GM23248 (cell line): Measurements from ENCODE around the gene GKN2. TPM values are rescaled to one million over a fixed set of nuclear protein-coding genes. Genes with fewer than 3 reads are reported as not detected.

Source experiments
- DNase-seq: peaks from one replicate; pipeline ENCODE4 v3.0.0-alpha.2; 2015
- H2AFZ ChIP-seq: fragments of 200-600 bp; sonication (generic); 2 replicates; pipeline ENCODE4 v1.6.1; 2016; ENCODE audit warnings: antibody characterized with exemption
- H3F3A ChIP-seq: fragments of 200-600 bp; sonication (generic); 2 replicates; pipeline ENCODE4 v1.6.1; 2016; ENCODE audit warnings: mild to moderate bottlenecking, antibody characterized with exemption, mixed run types; ENCODE audit not compliant: insufficient read depth
- H3K27ac ChIP-seq: fragments of 200-600 bp; sonication (generic); 2 replicates; pipeline ENCODE4 v1.5.1; 2016; ENCODE audit warnings: mild to moderate bottlenecking
- H3K27me3 ChIP-seq: fragments of 200-600 bp; sonication (generic); replicated peaks from 2 replicates; pipeline ENCODE4 v1.6.1; 2016; ENCODE audit warnings: mild to moderate bottlenecking; ENCODE audit not compliant: insufficient read depth
- H3K36me3 ChIP-seq: fragments of 200-600 bp; sonication (generic); 2 replicates; pipeline ENCODE4 v1.6.1; 2016; ENCODE audit warnings: low read depth, mild to moderate bottlenecking
- H3K4me1 ChIP-seq: fragments of 200-600 bp; sonication (generic); 2 replicates; pipeline ENCODE4 v1.6.1; 2016; ENCODE audit warnings: mild to moderate bottlenecking; ENCODE audit not compliant: insufficient read depth
- H3K4me2 ChIP-seq: fragments of 200-600 bp; sonication (generic); one replicate; pipeline ENCODE4 v1.6.1; 2016; ENCODE audit warnings: mild to moderate bottlenecking; ENCODE audit not compliant: unreplicated experiment
- H3K4me3 ChIP-seq: fragments of 200-600 bp; sonication (generic); 2 replicates; pipeline ENCODE4 v1.5.1; 2016; ENCODE audit warnings: mild to moderate bottlenecking
- H3K79me2 ChIP-seq: fragments of 200-600 bp; sonication (generic); 2 replicates; pipeline ENCODE4 v1.6.1; 2016; ENCODE audit warnings: mild to moderate bottlenecking; ENCODE audit not compliant: insufficient read depth
- H3K9ac ChIP-seq: fragments of 200-600 bp; sonication (generic); 2 replicates; pipeline ENCODE4 v1.6.1; 2016; ENCODE audit warnings: mild to moderate bottlenecking
- H3K9me2 ChIP-seq: fragments of 200-600 bp; sonication (generic); 2 replicates; pipeline ENCODE4 v1.6.1; 2016; ENCODE audit warnings: mixed run types, mild to moderate bottlenecking, moderate library complexity; ENCODE audit not compliant: insufficient read depth
- H3K9me3 ChIP-seq: fragments of 200-600 bp; sonication (generic); one replicate; pipeline ENCODE4 v1.6.1; 2017; ENCODE audit warnings: low read depth
- H4K20me1 ChIP-seq: fragments of 200-600 bp; sonication (generic); 2 replicates; pipeline ENCODE4 v1.6.0; 2016; ENCODE audit not compliant: insufficient read depth
- EZH2 ChIP-seq: fragments of 200-600 bp; sonication (generic); IDR thresholded peaks from 2 replicates; pipeline ENCODE4 v1.6.1; 2018; ENCODE audit warnings: antibody characterized with exemption, mild to moderate bottlenecking; ENCODE audit not compliant: insufficient read depth, poor library complexity, severe bottlenecking
- EZH2phosphoT487 ChIP-seq: fragments of 200-600 bp; sonication (generic); IDR thresholded peaks from 2 replicates; pipeline ENCODE4 v1.6.1; 2018; ENCODE audit warnings: antibody characterized with exemption, moderate library complexity, mild to moderate bottlenecking, low read depth; ENCODE audit not compliant: insufficient read depth
- WGBS, 2 experiments: methylation state at CpG; one replicate each; pipeline ENCODE4 v1.1.6; 2015 to 2017; ENCODE audit warnings: low lambda C conversion rate in 2 of 2, low coverage in 1 of 2; ENCODE audit errors: missing lambda C conversion rate in 2 of 2; 5-methylcytosine and 5-hydroxymethylcytosine counted together
- in situ Hi-C: fragments of 300-500 bp; cut with MboI; formaldehyde crosslinking; loops from 2 replicates; pipeline ENCODE4 v1.15.0; 2020
- polyA plus RNA-seq: library from polyadenylated mRNA; unstranded; fragments of >200 nt; fragmentation: Nextera tagmentation; extraction: Ambion mirVana; gene quantifications from 2 replicates; pipeline ENCODE4 v1.2.1, GENCODE V29; 2016
- total RNA-seq: library from RNA; depleted of rRNA; stranded (reverse); fragments of >200 nt; shearing (Covaris generic); gene quantifications from 2 replicates; pipeline ENCODE4 v1.2.3, GENCODE V29; 2014

Gene GKN2
- total and polyA plus RNA-seq, 2 experiments from 2014 or later, result not detected

- no peak within 1 kb of the TSS for H3K4me3 ChIP-seq
- in situ Hi-C loops, result no loop called here
- H3K79me2 ChIP-seq, result no peaks in the 10 kb centered on the region
- peak within 1 kb of the TSS; percentile 57; the same call in 1 of the 2 replicates for H2AFZ ChIP-seq
- no peaks in the 10 kb centered on the region for H3K9me3 ChIP-seq
- TF ChIP-seq EZH2phosphoT487 (no peak), EZH2 (no peak)
- H3F3A ChIP-seq, result peaks cover 32% of the 10 kb centered on the region
- H3K27ac ChIP-seq, result no peak within 1 kb of the TSS
- no peak within 1 kb of the TSS for H3K4me2 ChIP-seq
- no peak within 1 kb of the TSS for H3K9ac ChIP-seq
- H3K27me3 ChIP-seq, result no peaks in the 10 kb centered on the region
- DNase-seq, result peak; percentile 43
- H4K20me1 ChIP-seq, result no peaks in the 10 kb centered on the region
- 56 to 60% methylated on average over 3 of the region's 3 CpGs for WGBS, 2 experiments
- H3K36me3 ChIP-seq, result no peaks in the 10 kb centered on the region
- H3K4me1 ChIP-seq, result peaks cover 45% of the 10 kb centered on the region
- no peaks in the 10 kb centered on the region for H3K9me2 ChIP-seq
Observed at GRCh38 chr2:68974251-68974650, 21.6 kb upstream of the GKN2 start, which contains the start of gene GKN1. TSS of gene GKN1 (plus strand) at chr2:68974636. CDS start at chr2:68974678, 42 bp downstream.

GRCh38 chr2:68971591-68972231 is 19.0 kb upstream of the GKN2 start:
- 17 to 19% methylated on average over 5 of the region's 5 CpGs for WGBS, 2 experiments
- no peaks in the 10 kb centered on the region for H3K9me2 ChIP-seq
- peak overlapping the region; percentile 67 for H3K4me2 ChIP-seq
- H2AFZ ChIP-seq, result peak overlapping the region; percentile 24
- H3F3A ChIP-seq, result peaks cover 32% of the 10 kb centered on the region
- H3K27ac ChIP-seq, result peak overlapping the region; percentile 93
- peak; percentile 95 for DNase-seq
- H3K36me3 ChIP-seq, result no peaks in the 10 kb centered on the region
- H3K9me3 ChIP-seq, result no peaks in the 10 kb centered on the region
- peak overlapping the region; percentile 56 for H3K9ac ChIP-seq
- TF ChIP-seq EZH2phosphoT487 (no peak), EZH2 (no peak)
- H4K20me1 ChIP-seq, result no peaks in the 10 kb centered on the region
- in situ Hi-C loops, result no loop called here
- peaks cover 45% of the 10 kb centered on the region for H3K4me1 ChIP-seq
- no peaks in the 10 kb centered on the region for H3K27me3 ChIP-seq
- H3K4me3 ChIP-seq, result 0 out of 2 replicates have a peak overlapping the region, but pooled peaks have one; percentile 1
- no peaks in the 10 kb centered on the region for H3K79me2 ChIP-seq

- H3K9ac ChIP-seq, result peak overlapping the region; percentile 44; the same call in 1 of the 2 replicates
- H3K9me3 ChIP-seq, result no peaks in the 10 kb centered on the region
- TF ChIP-seq EZH2 (no peak), EZH2phosphoT487 (no peak)
- peak overlapping the region; percentile 93 for H3K27ac ChIP-seq
- no peaks in the 10 kb centered on the region for H4K20me1 ChIP-seq
- H3K9me2 ChIP-seq, result no peaks in the 10 kb centered on the region; the same call in 1 of the 2 replicates
- H3K4me3 ChIP-seq, result no peak overlapping the region
- no peaks in the 10 kb centered on the region for H3K27me3 ChIP-seq
- H3K79me2 ChIP-seq, result no peaks in the 10 kb centered on the region
- peak overlapping the region; percentile 67 for H3K4me2 ChIP-seq
- 76 to 81% methylated on average over 8 of the region's 8 CpGs for WGBS, 2 experiments
- H3F3A ChIP-seq, result peaks cover 32% of the 10 kb centered on the region
- no peak overlapping the region for H2AFZ ChIP-seq
- no peak for DNase-seq
- in situ Hi-C loops, result no loop called here
- no peaks in the 10 kb centered on the region for H3K36me3 ChIP-seq
- H3K4me1 ChIP-seq, result peaks cover 45% of the 10 kb centered on the region
Observed at GRCh38 chr2:68970566-68971265, 18.0 kb upstream of the GKN2 start.

GRCh38 chr2:68969736-68970490 is 17.2 kb upstream of the GKN2 start:
- Histone ChIP-seq H3K27ac (no peak overlapping the region), H3K9me2 (no peaks in the 10 kb centered on the region; the same call in 1 of the 2 replicates), H3K27me3 (no peaks in the 10 kb centered on the region), H3K79me2 (no peaks in the 10 kb centered on the region), H4K20me1 (no peaks in the 10 kb centered on the region), H3F3A (peaks cover 32% of the 10 kb centered on the region), H3K36me3 (no peaks in the 10 kb centered on the region), H3K4me2 (no peak overlapping the region), H3K4me3 (no peak overlapping the region), H3K9ac (no peak overlapping the region), H3K9me3 (no peaks in the 10 kb centered on the region), H3K4me1 (peaks cover 38% of the 10 kb centered on the region), H2AFZ (no peak overlapping the region)
- no peak for TF ChIP-seq EZH2phosphoT487
- TF ChIP-seq EZH2, result no peak
- in situ Hi-C loops, result no loop called here
- 89 to 91% methylated on average over 8 of the region's 8 CpGs for WGBS, 2 experiments
- no peak for DNase-seq
